Measurements from ENCODE around the gene THSD4. TPM values are rescaled to one million over a fixed set of nuclear protein-coding genes. Genes with fewer than 3 reads are reported as not detected.

The THSD4 gene
- total RNA-seq, 1 experiment from 2014 or later = 29.3 TPM

GRCh38 chr15:71565006-71565405 lies 449.7 kb downstream of the THSD4 start:
- intact Hi-C loops (cut with micrococcal nuclease; ENCODE audit: unreplicated experiment) = no loop called here
- no peaks in the 10 kb centered on the region for H3K79me2 ChIP-seq (ENCODE audit: low read depth)
- POLR2A ChIA-PET (ENCODE audit: unreplicated experiment) = no interaction called here
- no peaks in the 10 kb centered on the region for H3K36me3 ChIP-seq (ENCODE audit: low read depth)
- DNase-seq = no peak
- peaks cover 5% of the 10 kb centered on the region; the same call in 1 of the 2 replicates for H3K4me1 ChIP-seq (replicated peaks; ENCODE audit: insufficient read depth)
- H4K20me1 ChIP-seq (ENCODE audit: insufficient read depth) = no peaks in the 10 kb centered on the region
- no peak overlapping the region for H3K27ac ChIP-seq
- BruUV-seq (replicated peaks) = no TSS peak
- no peak for TF ChIP-seq EZH2 (IDR thresholded peaks at IDR 0.05; ENCODE audit: low read depth)
- TF ChIP-seq, protein P1, sequence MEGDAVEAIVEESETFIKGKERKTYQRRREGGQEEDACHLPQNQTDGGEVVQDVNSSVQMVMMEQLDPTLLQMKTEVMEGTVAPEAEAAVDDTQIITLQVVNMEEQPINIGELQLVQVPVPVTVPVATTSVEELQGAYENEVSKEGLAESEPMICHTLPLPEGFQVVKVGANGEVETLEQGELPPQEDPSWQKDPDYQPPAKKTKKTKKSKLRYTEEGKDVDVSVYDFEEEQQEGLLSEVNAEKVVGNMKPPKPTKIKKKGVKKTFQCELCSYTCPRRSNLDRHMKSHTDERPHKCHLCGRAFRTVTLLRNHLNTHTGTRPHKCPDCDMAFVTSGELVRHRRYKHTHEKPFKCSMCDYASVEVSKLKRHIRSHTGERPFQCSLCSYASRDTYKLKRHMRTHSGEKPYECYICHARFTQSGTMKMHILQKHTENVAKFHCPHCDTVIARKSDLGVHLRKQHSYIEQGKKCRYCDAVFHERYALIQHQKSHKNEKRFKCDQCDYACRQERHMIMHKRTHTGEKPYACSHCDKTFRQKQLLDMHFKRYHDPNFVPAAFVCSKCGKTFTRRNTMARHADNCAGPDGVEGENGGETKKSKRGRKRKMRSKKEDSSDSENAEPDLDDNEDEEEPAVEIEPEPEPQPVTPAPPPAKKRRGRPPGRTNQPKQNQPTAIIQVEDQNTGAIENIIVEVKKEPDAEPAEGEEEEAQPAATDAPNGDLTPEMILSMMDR (conservative IDR thresholded peaks at IDR 0.05) = no peak
- H3K4me3 ChIP-seq = no peak overlapping the region
- no peak overlapping the region for H3K4me2 ChIP-seq
- CTCF ChIA-PET = no interaction called here
- H2AFZ ChIP-seq = no peak overlapping the region
- H3K9me3 ChIP-seq (ENCODE audit: insufficient read depth, low read depth) = no peaks in the 10 kb centered on the region
- H3F3A ChIP-seq (ENCODE audit: insufficient read depth, low read depth) = no peaks in the 10 kb centered on the region
- no peaks in the 10 kb centered on the region for H3K9me2 ChIP-seq (ENCODE audit: insufficient read depth)
- no peaks in the 10 kb centered on the region for H3K27me3 ChIP-seq (ENCODE audit: insufficient read depth, low read depth)

GRCh38 chr15:71565631-71566160 lies 450.4 kb downstream of the THSD4 start:
- Histone ChIP-seq H3K27me3 (ENCODE audit: insufficient read depth, low read depth) (no peaks in the 10 kb centered on the region), H3K36me3 (ENCODE audit: low read depth) (no peaks in the 10 kb centered on the region), H2AFZ (no peak overlapping the region), H3K4me3 (no peak overlapping the region), H3K79me2 (ENCODE audit: low read depth) (no peaks in the 10 kb centered on the region), H3K4me1 (replicated peaks; ENCODE audit: insufficient read depth) (peaks cover 5% of the 10 kb centered on the region; the same call in 1 of the 2 replicates), H3K27ac (no peak overlapping the region), H3K9me3 (ENCODE audit: insufficient read depth, low read depth) (no peaks in the 10 kb centered on the region), H3K4me2 (no peak overlapping the region), H3K9me2 (ENCODE audit: insufficient read depth) (no peaks in the 10 kb centered on the region), H3F3A (ENCODE audit: insufficient read depth, low read depth) (no peaks in the 10 kb centered on the region), H4K20me1 (ENCODE audit: insufficient read depth) (no peaks in the 10 kb centered on the region)
- no TSS peak for BruUV-seq (replicated peaks)
- no peak for TF ChIP-seq EZH2 (IDR thresholded peaks at IDR 0.05; ENCODE audit: low read depth)
- TF ChIP-seq, protein P1 (conservative IDR thresholded peaks at IDR 0.05) = no peak
- POLR2A ChIA-PET (ENCODE audit: unreplicated experiment) = interaction anchor here (0.6 kb wide), 2 partner anchors 10 to 224 kb away, joined by 3 to 10 read pairs; no protein-coding TSS in a partner anchor
- intact Hi-C loops (cut with micrococcal nuclease; ENCODE audit: unreplicated experiment) = no loop called here
- no peak for DNase-seq
- CTCF ChIA-PET = no interaction called here

- TF ChIP-seq, protein P1 (conservative IDR thresholded peaks at IDR 0.05) = no peak
- TF ChIP-seq EZH2 (IDR thresholded peaks at IDR 0.05; ENCODE audit: low read depth) = no peak
- no peaks in the 10 kb centered on the region for H3K79me2 ChIP-seq (ENCODE audit: low read depth)
Measured at GRCh38 chr15:71566226-71566625, 451.0 kb downstream of the THSD4 start.

More at GRCh38 chr15:71566226-71566625, 451.0 kb downstream of the THSD4 start:
- BruUV-seq (replicated peaks) = no TSS peak
- Histone ChIP-seq H3K4me1 (replicated peaks; ENCODE audit: insufficient read depth) (peaks cover 5% of the 10 kb centered on the region; the same call in 1 of the 2 replicates), H3K9me2 (ENCODE audit: insufficient read depth) (no peaks in the 10 kb centered on the region), H3K4me2 (no peak overlapping the region), H3F3A (ENCODE audit: insufficient read depth, low read depth) (no peaks in the 10 kb centered on the region), H2AFZ (no peak overlapping the region), H4K20me1 (ENCODE audit: insufficient read depth) (no peaks in the 10 kb centered on the region), H3K27ac (no peak overlapping the region), H3K4me3 (no peak overlapping the region), H3K36me3 (ENCODE audit: low read depth) (no peaks in the 10 kb centered on the region), H3K27me3 (ENCODE audit: insufficient read depth, low read depth) (no peaks in the 10 kb centered on the region), H3K9me3 (ENCODE audit: insufficient read depth, low read depth) (no peaks in the 10 kb centered on the region)
- POLR2A ChIA-PET (ENCODE audit: unreplicated experiment) = interaction anchor here (0.6 kb wide), 2 partner anchors 9 to 224 kb away, joined by 3 to 10 read pairs; no protein-coding TSS in a partner anchor
- CTCF ChIA-PET = no interaction called here
- intact Hi-C loops (cut with micrococcal nuclease; ENCODE audit: unreplicated experiment) = no loop called here
- DNase-seq = no peak
